Spinal cord (tissue), 10 donors: ENCODE results near the gene AGPAT2. TPM values are rescaled to one million over a fixed set of nuclear protein-coding genes. Genes with fewer than 3 reads are reported as not detected.

Experiments used
- DNase-seq, 6 donors: peaks; one replicate each; pipeline versions ENCODE4 v3.0.0 to v3.0.0-alpha.2; 2013 to 2015; ENCODE audit warnings: low spot score in 6 of 6, low read depth in 4 of 6
- H3K27ac ChIP-seq: one replicate; pipeline ENCODE4 v1.5.1; 2013; ENCODE audit warnings: low read depth, low read length, control low read depth
- H3K27me3 ChIP-seq: one replicate; pipeline ENCODE4 v1.6.1; 2013; ENCODE audit warnings: low read length; ENCODE audit not compliant: control insufficient read depth, insufficient read depth
- H3K36me3 ChIP-seq: one replicate; pipeline ENCODE4 v1.6.1; 2013; ENCODE audit warnings: low read length; ENCODE audit not compliant: control insufficient read depth, insufficient read depth
- H3K4me1 ChIP-seq: one replicate; pipeline ENCODE4 v1.6.1; 2013; ENCODE audit warnings: low read length; ENCODE audit not compliant: control insufficient read depth, insufficient read depth
- H3K4me3 ChIP-seq: one replicate; pipeline ENCODE4 v1.5.1; 2013; ENCODE audit warnings: low read depth, low read length, control low read depth
- H3K9me3 ChIP-seq: one replicate; pipeline ENCODE4 v1.6.1; 2013; ENCODE audit warnings: low read length; ENCODE audit not compliant: control insufficient read depth, insufficient read depth
- WGBS: methylation state at CpG from one replicate; pipeline ENCODE4 v1.1.5; 2013; ENCODE audit warnings: missing lambda C conversion rate; ENCODE audit not compliant: insufficient coverage; 5-methylcytosine and 5-hydroxymethylcytosine counted together
- polyA plus RNA-seq, 2 donors: library from polyadenylated mRNA; unstranded; fragments of 120-200 nt; gene quantifications; one replicate each; pipeline ENCODE4 v1.2.1, GENCODE V29; 2013; ENCODE audit not compliant: insufficient read length in 2 of 2
- total RNA-seq, 2 donors: library from RNA; depleted of rRNA in 1 of 2; stranded (reverse); fragments of 120-200 nt in 1 of 2; fragments of >200 nt in 1 of 2; gene quantifications; one replicate each; pipeline versions ENCODE4 v1.2.3 to v1.2.4, GENCODE V29; 2013 to 2014
- donor health status: healthy.

AGPAT2 gene
- total and polyA plus RNA-seq, 4 donors: 8.7 to 14.3 (median 10.1) TPM

- Histone ChIP-seq H3K36me3 (peaks cover 51% of the 10 kb centered on the region), H3K4me3 (no peak overlapping the region)
- WGBS: 86% methylated on average over 39 of the region's 46 CpGs
Observed at GRCh38 chr9:136676920-136677686, 10.2 kb downstream of the AGPAT2 start.

GRCh38 chr9:136676297-136676794 lies 10.9 kb downstream of the AGPAT2 start:
- H3K4me3 ChIP-seq: no peak overlapping the region
- no peak for DNase-seq
- H3K27me3 ChIP-seq: no peaks in the 10 kb centered on the region
- H3K4me1 ChIP-seq: peaks cover 10% of the 10 kb centered on the region
- peaks cover 58% of the 10 kb centered on the region for H3K36me3 ChIP-seq
- no peaks in the 10 kb centered on the region for H3K9me3 ChIP-seq
- WGBS: 95% methylated on average over 13 of the region's 13 CpGs
- no peak overlapping the region for H3K27ac ChIP-seq

More at GRCh38 chr9:136676920-136677686, 10.2 kb downstream of the AGPAT2 start:
- no peaks in the 10 kb centered on the region for H3K9me3 ChIP-seq
- H3K4me1 ChIP-seq: peaks cover 10% of the 10 kb centered on the region
- no peak overlapping the region for H3K27ac ChIP-seq
- H3K27me3 ChIP-seq: no peaks in the 10 kb centered on the region
- DNase-seq: no peak

GRCh38 chr9:136675477-136676296 lies 11.6 kb downstream of the AGPAT2 start:
- H3K27me3 ChIP-seq: no peaks in the 10 kb centered on the region
- H3K4me3 ChIP-seq: no peak overlapping the region
- 95% methylated on average over 12 of the region's 16 CpGs for WGBS
- DNase-seq: no peak
- H3K27ac ChIP-seq: no peak overlapping the region
- H3K4me1 ChIP-seq: peaks cover 10% of the 10 kb centered on the region
- H3K9me3 ChIP-seq: no peaks in the 10 kb centered on the region
- peaks cover 60% of the 10 kb centered on the region for H3K36me3 ChIP-seq

- Histone ChIP-seq H3K36me3 (peaks cover 68% of the 10 kb centered on the region), H3K27ac (no peak overlapping the region), H3K27me3 (no peaks in the 10 kb centered on the region), H3K4me3 (no peak overlapping the region), H3K9me3 (no peaks in the 10 kb centered on the region), H3K4me1 (peaks cover 11% of the 10 kb centered on the region)
- no peak for DNase-seq
- WGBS: 78% methylated on average over 7 of the region's 11 CpGs
Observed at GRCh38 chr9:136674786-136675349, 12.4 kb downstream of the AGPAT2 start.

- Histone ChIP-seq H3K36me3 (peaks cover 75% of the 10 kb centered on the region), H3K9me3 (no peaks in the 10 kb centered on the region), H3K4me1 (peaks cover 7% of the 10 kb centered on the region), H3K4me3 (no peak overlapping the region), H3K27ac (no peak overlapping the region), H3K27me3 (no peaks in the 10 kb centered on the region)
- DNase-seq: no peak
- 91% methylated on average over 21 of the region's 26 CpGs for WGBS
Observed at GRCh38 chr9:136673975-136674785, 13.1 kb downstream of the AGPAT2 start.

GRCh38 chr9:136673088-136673974 lies 13.9 kb downstream of the AGPAT2 start:
- Histone ChIP-seq H3K36me3 (peaks cover 84% of the 10 kb centered on the region), H3K27ac (no peak overlapping the region)
- DNase-seq: no peak

GRCh38 chr9:136672431-136673087 lies 14.7 kb downstream of the AGPAT2 start:
- DNase-seq: no peak
- Histone ChIP-seq H3K9me3 (no peaks in the 10 kb centered on the region), H3K4me3 (no peak overlapping the region), H3K4me1 (peaks cover 4% of the 10 kb centered on the region), H3K36me3 (peaks cover 89% of the 10 kb centered on the region), H3K27ac (no peak overlapping the region), H3K27me3 (no peaks in the 10 kb centered on the region)
- 79% methylated on average over 7 of the region's 14 CpGs for WGBS

More at GRCh38 chr9:136673088-136673974, 13.9 kb downstream of the AGPAT2 start:
- H3K27me3 ChIP-seq: no peaks in the 10 kb centered on the region
- WGBS: 69% methylated on average over 22 of the region's 35 CpGs
- no peaks in the 10 kb centered on the region for H3K9me3 ChIP-seq
- H3K4me3 ChIP-seq: no peak overlapping the region
- H3K4me1 ChIP-seq: peaks cover 3% of the 10 kb centered on the region
